Testis (tissue), 3 donors: Measurements from ENCODE around the gene MS4A6A. TPM values are rescaled to one million over a fixed set of nuclear protein-coding genes. Genes with fewer than 3 reads are reported as not detected.

Experiments
- DNase-seq: peaks from one replicate; pipeline ENCODE4 v3.0.0-alpha.2; 2019
- H3K27ac ChIP-seq, 2 donors: fragments of 200-600 bp; sonication (generic); one replicate each; pipeline ENCODE4 v1.5.1; 2019
- H3K27me3 ChIP-seq: fragments of 200-600 bp; sonication (generic); one replicate; pipeline ENCODE4 v1.5.1; 2019
- H3K36me3 ChIP-seq: fragments of 200-600 bp; sonication (generic); one replicate; pipeline ENCODE4 v1.5.1; 2017; ENCODE audit warnings: low read depth; ENCODE audit errors: missing control alignments
- H3K4me1 ChIP-seq: fragments of 200-600 bp; sonication (generic); one replicate; pipeline ENCODE4 v1.5.1; 2019
- H3K4me3 ChIP-seq, 2 donors: fragments of 200-600 bp; sonication (generic); one replicate each; pipeline ENCODE4 v1.5.1; 2017 to 2019
- H3K9me3 ChIP-seq: fragments of 200-600 bp; sonication (generic); one replicate; pipeline ENCODE4 v1.5.1; 2017
- POLR2A ChIP-seq: fragments of 450-650 bp; IDR thresholded peaks from one replicate; pipeline ENCODE4 v1.6.1; 2017; ENCODE audit warnings: antibody characterized with exemption, mild to moderate bottlenecking, moderate library complexity
- WGBS, 2 donors: methylation state at CpG; one replicate each; pipeline ENCODE4 v1.1.5; 2018; 5-methylcytosine and 5-hydroxymethylcytosine counted together
- intact Hi-C: fragments of 100-400 bp; cut with DNase I; formaldehyde crosslinking; loops from one replicate; pipeline ENCODE4 v1.15.1; 2023; ENCODE audit warnings: low total_unique reads
- polyA plus RNA-seq: library from polyadenylated mRNA; stranded (reverse); fragments of 350-450 nt; fragmentation: Illumina TruSeq; extraction: RNeasy Lipid Tissue Mini Kit (QIAGEN cat#74804); gene quantifications from one replicate; pipeline ENCODE4 v1.2.3, GENCODE V29; 2014; ENCODE audit warnings: low read depth, low replicate concordance; ENCODE audit not compliant: insufficient read depth
- total RNA-seq, 2 donors: library from RNA; depleted of rRNA; stranded (reverse); fragments of >200 nt; gene quantifications; one replicate each; pipeline ENCODE4 v1.2.3, GENCODE V29; 2016
- TF ChIP-seq, protein P1 (sequence below), 3 experiments: fragments of 450-650 bp in 2 of 3; fragments of 200-600 bp in 1 of 3; sonication (generic) in 1 of 3; IDR thresholded peaks; one replicate each; pipeline ENCODE4 v1.5.1; 2016 to 2019; ENCODE audit warnings: antibody characterized with exemption in 3 of 3, mild to moderate bottlenecking in 2 of 3, moderate library complexity in 1 of 3

The MS4A6A gene
- total and polyA plus RNA-seq, 3 donors from 2014 or later: 6.1 to 49.5 (median 21.6) TPM

DNA sequence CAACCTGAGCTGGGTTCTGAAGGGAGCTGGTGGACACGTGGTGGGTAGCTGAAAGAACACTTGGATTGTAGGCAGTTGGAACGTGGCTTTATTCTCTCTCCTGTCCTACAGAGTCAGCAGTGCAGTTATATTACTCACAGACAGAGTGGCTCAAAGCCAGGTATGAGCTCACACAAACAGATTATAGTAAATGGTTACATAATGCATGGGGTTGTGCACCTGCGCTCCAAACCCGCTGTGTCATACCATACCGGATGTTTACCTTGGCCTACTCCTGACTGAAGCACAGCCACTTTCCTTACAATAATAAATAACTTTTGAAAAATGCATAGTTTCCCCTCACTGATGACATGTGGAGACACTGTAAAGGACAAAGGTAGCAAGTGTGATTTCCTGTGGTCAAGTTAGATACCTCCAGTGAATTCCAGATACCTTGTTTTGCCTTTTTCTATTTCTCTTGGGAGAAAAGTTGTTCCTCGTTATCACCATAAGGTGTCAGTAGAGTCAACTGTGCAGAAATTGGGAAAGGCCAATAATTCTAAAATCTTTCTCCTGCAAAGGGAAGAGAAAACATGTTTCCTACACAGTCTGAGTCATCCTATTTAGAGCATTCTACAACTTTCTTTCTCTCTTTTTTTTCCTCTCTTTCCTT is 13.5 kb downstream of the MS4A6A start:
- no peak for TF ChIP-seq POLR2A
- TF ChIP-seq, protein P1, sequence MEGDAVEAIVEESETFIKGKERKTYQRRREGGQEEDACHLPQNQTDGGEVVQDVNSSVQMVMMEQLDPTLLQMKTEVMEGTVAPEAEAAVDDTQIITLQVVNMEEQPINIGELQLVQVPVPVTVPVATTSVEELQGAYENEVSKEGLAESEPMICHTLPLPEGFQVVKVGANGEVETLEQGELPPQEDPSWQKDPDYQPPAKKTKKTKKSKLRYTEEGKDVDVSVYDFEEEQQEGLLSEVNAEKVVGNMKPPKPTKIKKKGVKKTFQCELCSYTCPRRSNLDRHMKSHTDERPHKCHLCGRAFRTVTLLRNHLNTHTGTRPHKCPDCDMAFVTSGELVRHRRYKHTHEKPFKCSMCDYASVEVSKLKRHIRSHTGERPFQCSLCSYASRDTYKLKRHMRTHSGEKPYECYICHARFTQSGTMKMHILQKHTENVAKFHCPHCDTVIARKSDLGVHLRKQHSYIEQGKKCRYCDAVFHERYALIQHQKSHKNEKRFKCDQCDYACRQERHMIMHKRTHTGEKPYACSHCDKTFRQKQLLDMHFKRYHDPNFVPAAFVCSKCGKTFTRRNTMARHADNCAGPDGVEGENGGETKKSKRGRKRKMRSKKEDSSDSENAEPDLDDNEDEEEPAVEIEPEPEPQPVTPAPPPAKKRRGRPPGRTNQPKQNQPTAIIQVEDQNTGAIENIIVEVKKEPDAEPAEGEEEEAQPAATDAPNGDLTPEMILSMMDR (IDR thresholded peaks at IDR 0.05): peak; percentile 25 to 56 (median 44)
- Histone ChIP-seq H3K4me1 (no peaks in the 10 kb centered on the region), H3K9me3 (no peaks in the 10 kb centered on the region), H3K36me3 (no peaks in the 10 kb centered on the region), H3K27ac (no peak overlapping the region), H3K27me3 (no peaks in the 10 kb centered on the region), H3K4me3 (no peak overlapping the region)
- intact Hi-C loops: no loop called here
- peak; percentile 31 for DNase-seq
- WGBS, 2 donors: 84 to 89% methylated on average over 6 of the region's 6 CpGs

DNA sequence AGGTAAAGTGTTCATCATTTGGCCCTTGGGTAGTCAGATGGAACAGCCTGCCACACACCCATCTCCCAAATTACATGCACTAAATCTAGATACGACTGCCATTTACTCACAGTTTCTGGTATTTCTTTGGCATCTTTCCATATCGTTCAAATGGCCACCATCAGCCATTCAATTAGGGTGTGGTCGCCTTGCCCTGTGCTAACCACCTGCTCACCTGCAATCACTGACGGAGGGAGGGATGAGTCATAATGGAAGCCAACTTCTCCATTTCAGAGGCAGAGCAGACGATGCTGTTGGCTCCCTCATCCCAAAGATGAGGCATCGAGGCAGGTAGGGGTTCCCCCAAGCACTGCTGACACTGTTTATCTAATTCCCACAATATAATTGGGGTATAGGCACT is 14.6 kb downstream of the MS4A6A start:
- Histone ChIP-seq H3K36me3 (no peaks in the 10 kb centered on the region), H3K27ac (no peak overlapping the region), H3K4me1 (no peaks in the 10 kb centered on the region), H3K27me3 (no peaks in the 10 kb centered on the region), H3K9me3 (no peaks in the 10 kb centered on the region), H3K4me3 (no peak overlapping the region)
- intact Hi-C loops: no loop called here
- WGBS, 2 donors: 86 to 95% methylated on average over 6 of the region's 6 CpGs
- no peak for DNase-seq
- no peak for TF ChIP-seq POLR2A
- TF ChIP-seq, protein P1 (IDR thresholded peaks at IDR 0.05): no peak

DNA sequence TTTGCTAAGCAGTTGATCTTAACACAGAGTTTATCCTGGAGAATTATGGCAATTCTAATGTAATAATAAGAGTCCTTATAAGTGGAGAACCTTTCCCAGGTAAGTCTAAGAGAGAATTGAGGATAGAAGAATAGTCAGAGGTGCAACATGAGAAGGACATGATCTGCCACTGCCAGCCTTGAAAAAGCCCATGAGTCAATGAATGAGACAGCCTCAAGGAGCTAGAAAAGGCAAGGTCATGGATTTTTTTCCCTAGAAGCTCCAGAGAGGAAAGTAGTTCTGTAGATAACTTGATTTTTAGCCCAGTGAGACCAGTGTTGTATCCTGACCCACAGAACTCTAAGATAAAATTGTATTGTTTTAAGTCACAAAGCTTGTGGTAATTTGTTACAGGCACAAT is 16.9 kb downstream of the MS4A6A start:
- no peak for DNase-seq
- Histone ChIP-seq H3K27ac (no peak overlapping the region), H3K36me3 (no peaks in the 10 kb centered on the region), H3K4me1 (no peaks in the 10 kb centered on the region), H3K27me3 (no peaks in the 10 kb centered on the region), H3K4me3 (no peak overlapping the region), H3K9me3 (no peaks in the 10 kb centered on the region)
- intact Hi-C loops: no loop called here
- TF ChIP-seq, protein P1 (IDR thresholded peaks at IDR 0.05): no peak
- TF ChIP-seq POLR2A: no peak

DNA sequence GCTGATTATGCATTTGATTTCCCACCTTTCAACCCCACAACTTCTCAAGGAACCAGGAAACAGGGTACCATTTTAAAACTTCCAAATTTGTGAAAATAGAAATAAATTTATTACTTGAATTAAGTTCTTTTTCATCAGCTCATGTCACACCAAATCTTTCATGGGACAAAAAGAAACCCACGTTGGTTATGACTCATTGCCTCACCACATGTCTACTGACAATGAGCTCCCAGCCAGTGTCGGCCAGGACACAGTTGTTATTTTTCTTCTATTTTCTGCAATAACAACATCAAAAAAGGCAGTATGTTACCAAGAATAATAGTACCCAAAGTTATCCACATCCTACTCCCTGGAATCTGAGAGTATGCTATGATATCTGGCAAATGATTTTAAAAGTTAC is 17.3 kb downstream of the MS4A6A start:
- Histone ChIP-seq H3K27ac (no peak overlapping the region), H3K4me1 (no peaks in the 10 kb centered on the region), H3K36me3 (no peaks in the 10 kb centered on the region), H3K4me3 (no peak overlapping the region), H3K27me3 (no peaks in the 10 kb centered on the region), H3K9me3 (no peaks in the 10 kb centered on the region)
- intact Hi-C loops: no loop called here
- TF ChIP-seq, protein P1 (IDR thresholded peaks at IDR 0.05): no peak
- TF ChIP-seq POLR2A: no peak
- DNase-seq: no peak
- 75 to 94% methylated on average over 2 of the region's 2 CpGs for WGBS, 2 donors

DNA sequence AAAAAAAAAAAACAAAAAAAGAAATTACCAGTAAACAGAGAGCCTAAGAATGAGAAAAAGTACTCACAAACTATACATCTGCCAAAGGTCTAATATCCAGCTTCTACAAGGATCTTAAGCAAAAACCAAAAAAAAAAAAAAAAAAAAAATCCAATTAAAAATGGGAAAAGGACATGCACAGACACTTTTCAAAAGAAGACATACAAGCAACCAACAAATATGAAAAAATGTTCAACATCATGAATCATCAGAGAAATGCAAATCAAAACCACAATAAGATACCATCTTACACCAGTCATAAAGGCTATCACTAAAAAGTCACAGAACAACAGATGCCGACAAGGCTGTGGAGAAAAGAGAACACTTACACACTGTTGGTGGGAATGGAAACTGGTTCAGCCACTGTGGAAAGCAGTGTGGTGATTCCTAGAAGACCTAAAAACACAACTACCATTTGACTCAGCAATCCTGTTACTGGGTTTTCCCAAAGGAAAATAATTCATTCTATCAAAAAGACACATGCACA is 18.3 kb downstream of the MS4A6A start:
- 95 to 96% methylated on average over 1 of the region's 1 CpG for WGBS, 2 donors
- no peak for DNase-seq
- Histone ChIP-seq H3K36me3 (no peaks in the 10 kb centered on the region), H3K27me3 (no peaks in the 10 kb centered on the region), H3K4me1 (no peaks in the 10 kb centered on the region), H3K9me3 (no peaks in the 10 kb centered on the region), H3K27ac (no peak overlapping the region), H3K4me3 (no peak overlapping the region)
- intact Hi-C loops: no loop called here
- TF ChIP-seq POLR2A: no peak
- TF ChIP-seq, protein P1 (IDR thresholded peaks at IDR 0.05): no peak
